Gastroesophageal sphincter (tissue), 3 donors: Measurements from ENCODE around the gene FGGY.

Source experiments
- CTCF ChIP-seq, 4 experiments: fragments of 200-600 bp in 2 of 4; fragments of 450-650 bp in 2 of 4; sonication (generic) in 1 of 4; IDR thresholded peaks; one replicate each; pipeline ENCODE4 v1.5.1; 2017 to 2019; ENCODE audit warnings: antibody characterized with exemption in 4 of 4, mild to moderate bottlenecking in 2 of 4, moderate library complexity in 2 of 4
- EP300 ChIP-seq: sonication (generic); formaldehyde crosslinking; IDR thresholded peaks from one replicate; pipeline ENCODE4 v1.6.1; 2017; ENCODE audit warnings: antibody characterized with exemption, mild to moderate bottlenecking
- POLR2A ChIP-seq, 2 donors: fragments of 450-650 bp; IDR thresholded peaks; one replicate each; pipeline ENCODE4 v1.6.1; 2017; ENCODE audit warnings: antibody characterized with exemption in 2 of 2, mild to moderate bottlenecking in 2 of 2, moderate library complexity in 1 of 2

- no peak for TF ChIP-seq CTCF (IDR thresholded peaks at IDR 0.05)
- no peak for TF ChIP-seq POLR2A (IDR thresholded peaks at IDR 0.05)
- no peak for TF ChIP-seq EP300
These were observed 458.3 kb downstream of the FGGY start for GRCh38 chr1:59755069-59755685.
